Sigmoid colon (tissue), 7 donors: Measurements from ENCODE around the gene SWAP70. TPM values are rescaled to one million over a fixed set of nuclear protein-coding genes. Genes with fewer than 3 reads are reported as not detected.

Experiments
- DNase-seq: peaks from one replicate; pipeline ENCODE4 v3.0.0-alpha.2; 2019
- H3K27ac ChIP-seq, 4 donors: fragments of 200-600 bp; sonication (generic); one replicate each; pipeline ENCODE4 v1.5.1; 2016 to 2019; ENCODE audit warnings: mild to moderate bottlenecking in 1 of 4
- H3K27me3 ChIP-seq, 3 donors: fragments of 200-600 bp; sonication (generic); one replicate each; pipeline ENCODE4 v1.5.1; 2019; ENCODE audit warnings: mild to moderate bottlenecking in 1 of 3
- H3K36me3 ChIP-seq, 4 donors: fragments of 200-600 bp; sonication (generic); one replicate each; pipeline ENCODE4 v1.5.1; 2016 to 2019
- H3K4me1 ChIP-seq, 4 donors: fragments of 200-600 bp; sonication (generic); one replicate each; pipeline ENCODE4 v1.5.1; 2017 to 2019
- H3K4me3 ChIP-seq, 4 donors: fragments of 200-600 bp; sonication (generic); one replicate each; pipeline ENCODE4 v1.5.1; 2017 to 2019; ENCODE audit warnings: mild to moderate bottlenecking in 2 of 4, moderate library complexity in 1 of 4
- H3K9me3 ChIP-seq, 4 donors: fragments of 200-600 bp in 3 of 4; sonication (generic) in 3 of 4; one replicate each; pipeline versions ENCODE4 v1.5.1 to v1.6.1; 2013 to 2019
- EP300 ChIP-seq, 4 donors: sonication (generic); formaldehyde crosslinking; IDR thresholded peaks; one replicate each; pipeline ENCODE4 v1.6.1; 2017; ENCODE audit warnings: antibody characterized with exemption in 4 of 4
- POLR2A ChIP-seq, 2 donors: fragments of 450-650 bp; IDR thresholded peaks; one replicate each; pipeline ENCODE4 v1.6.1; 2016; ENCODE audit warnings: antibody characterized with exemption in 2 of 2, mild to moderate bottlenecking in 2 of 2, moderate library complexity in 2 of 2
- POLR2AphosphoS5 ChIP-seq, 4 donors: sonication (generic); formaldehyde crosslinking; IDR thresholded peaks; one replicate each; pipeline ENCODE4 v1.6.1; 2017; ENCODE audit warnings: antibody characterized with exemption in 4 of 4
- WGBS, 2 donors: extraction: QIAGEN DNeasy Blood & Tissue Kit; methylation state at CpG; one replicate each; pipeline ENCODE4 v1.1.7; 2013; 5-methylcytosine and 5-hydroxymethylcytosine counted together
- intact Hi-C: fragments of 100-400 bp; cut with DNase I; formaldehyde crosslinking; loops from one replicate; pipeline ENCODE4 v1.15.1; 2023
- polyA plus RNA-seq, 3 donors: library from polyadenylated mRNA; stranded (reverse); fragments of 200-250 nt; gene quantifications; one replicate each; pipeline ENCODE4 v1.2.3, GENCODE V29; 2013
- total RNA-seq, 4 donors: library from RNA; depleted of rRNA; stranded (reverse); fragments of >200 nt; gene quantifications; one replicate each; pipeline ENCODE4 v1.1.0, GENCODE V29; 2016
- TF ChIP-seq, protein P1 (sequence below), 4 experiments: fragments of 450-650 bp in 3 of 4; fragments of 200-600 bp in 1 of 4; IDR thresholded peaks; one replicate each; pipeline ENCODE4 v1.5.1; 2016 to 2019; ENCODE audit warnings: antibody characterized with exemption in 4 of 4, mild to moderate bottlenecking in 3 of 4, moderate library complexity in 2 of 4
- donor health status: healthy with polysubstance abuse.
- donor health status: Bipolar disorder and iron deficiency.
- donor health status: healthy.

The SWAP70 gene
- total and polyA plus RNA-seq, 7 donors = 9.5 to 30.3 (median 22.1) TPM

DNA sequence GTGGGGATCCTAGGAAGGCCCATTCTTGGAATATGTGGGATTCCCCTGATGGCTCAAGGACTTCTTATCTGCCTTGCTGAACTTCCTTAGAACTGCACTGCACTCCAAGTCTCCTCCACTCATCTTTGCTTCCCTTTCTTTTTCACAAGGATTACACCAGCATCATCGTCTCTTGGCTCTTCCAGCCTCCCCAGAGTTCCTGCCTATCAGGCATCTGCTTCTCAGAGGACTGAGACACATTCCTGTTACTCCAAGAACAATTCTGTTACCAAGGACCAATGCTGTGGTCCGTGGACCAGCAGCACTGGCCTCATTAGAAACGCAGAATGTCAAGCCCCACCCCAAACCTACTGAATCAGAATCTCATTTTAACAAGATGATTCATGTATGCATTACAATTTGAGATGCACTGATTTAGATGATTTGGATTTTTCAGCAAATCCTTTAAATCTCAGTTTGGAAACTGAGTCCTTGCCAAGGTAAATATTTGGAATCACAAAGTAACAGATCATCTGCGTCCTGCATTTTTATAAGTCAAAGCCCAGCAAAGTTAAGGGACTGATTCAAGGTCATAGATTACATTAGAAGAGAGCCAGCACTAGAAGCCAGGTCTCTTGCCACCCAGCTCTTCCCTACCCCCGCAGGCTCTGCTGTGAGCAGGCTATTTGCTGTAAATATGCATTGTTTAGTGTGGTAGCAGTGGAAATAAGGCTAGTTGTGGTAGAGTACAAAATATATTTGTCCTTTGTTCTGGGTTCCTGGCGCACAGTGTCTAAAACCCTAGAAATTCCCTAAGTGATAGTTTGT, 110.9 kb downstream of the SWAP70 start:
- no peaks in the 10 kb centered on the region for H3K9me3 ChIP-seq
- intact Hi-C loops = no loop called here
- TF ChIP-seq POLR2A (IDR thresholded peaks at IDR 0.05) (no peak), EP300 (IDR thresholded peaks at IDR 0.05) (no peak), POLR2AphosphoS5 (IDR thresholded peaks at IDR 0.05) (no peak)
- TF ChIP-seq, protein P1, sequence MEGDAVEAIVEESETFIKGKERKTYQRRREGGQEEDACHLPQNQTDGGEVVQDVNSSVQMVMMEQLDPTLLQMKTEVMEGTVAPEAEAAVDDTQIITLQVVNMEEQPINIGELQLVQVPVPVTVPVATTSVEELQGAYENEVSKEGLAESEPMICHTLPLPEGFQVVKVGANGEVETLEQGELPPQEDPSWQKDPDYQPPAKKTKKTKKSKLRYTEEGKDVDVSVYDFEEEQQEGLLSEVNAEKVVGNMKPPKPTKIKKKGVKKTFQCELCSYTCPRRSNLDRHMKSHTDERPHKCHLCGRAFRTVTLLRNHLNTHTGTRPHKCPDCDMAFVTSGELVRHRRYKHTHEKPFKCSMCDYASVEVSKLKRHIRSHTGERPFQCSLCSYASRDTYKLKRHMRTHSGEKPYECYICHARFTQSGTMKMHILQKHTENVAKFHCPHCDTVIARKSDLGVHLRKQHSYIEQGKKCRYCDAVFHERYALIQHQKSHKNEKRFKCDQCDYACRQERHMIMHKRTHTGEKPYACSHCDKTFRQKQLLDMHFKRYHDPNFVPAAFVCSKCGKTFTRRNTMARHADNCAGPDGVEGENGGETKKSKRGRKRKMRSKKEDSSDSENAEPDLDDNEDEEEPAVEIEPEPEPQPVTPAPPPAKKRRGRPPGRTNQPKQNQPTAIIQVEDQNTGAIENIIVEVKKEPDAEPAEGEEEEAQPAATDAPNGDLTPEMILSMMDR (IDR thresholded peaks at IDR 0.05) = no peak
- peaks cover 0 to 9% (median 3%) of the 10 kb centered on the region in 4 donors for H3K36me3 ChIP-seq
- WGBS, 2 donors = 34 to 52% methylated on average over 6 of the region's 6 CpGs
- no peak overlapping the region for H3K4me3 ChIP-seq
- H3K27ac ChIP-seq = peak overlapping the region in 2 of 4 donors; percentile 26 to 29
- no peak for DNase-seq
- H3K4me1 ChIP-seq = peaks cover 0 to 13% (median 4%) of the 10 kb centered on the region in 4 donors
- H3K27me3 ChIP-seq = no peaks in the 10 kb centered on the region

DNA sequence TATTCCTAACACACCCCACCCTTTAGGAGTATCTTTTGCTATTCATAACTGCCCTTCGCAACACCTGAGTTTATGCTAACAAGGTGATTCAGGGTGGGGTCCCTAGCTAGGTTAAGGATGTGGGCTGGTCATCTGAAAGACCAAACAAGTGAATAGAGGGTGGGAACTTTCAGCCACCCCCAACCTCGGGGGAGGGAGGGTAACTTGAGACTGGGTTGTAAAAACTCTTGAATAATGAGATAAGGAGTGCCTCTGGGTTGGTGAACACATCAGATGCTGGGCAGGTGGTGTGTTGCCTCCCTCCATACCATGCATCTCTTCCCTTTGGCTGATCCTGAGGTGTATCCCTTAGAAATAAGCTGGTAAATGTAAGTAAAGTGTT, 111.5 kb downstream of the SWAP70 start:
- intact Hi-C loops = no loop called here
- TF ChIP-seq EP300 (IDR thresholded peaks at IDR 0.05) (no peak), POLR2A (IDR thresholded peaks at IDR 0.05) (no peak), POLR2AphosphoS5 (IDR thresholded peaks at IDR 0.05) (no peak)
- TF ChIP-seq, protein P1 (IDR thresholded peaks at IDR 0.05) = no peak
- H3K27me3 ChIP-seq = no peaks in the 10 kb centered on the region
- H3K36me3 ChIP-seq = peaks cover 0 to 15% (median 8%) of the 10 kb centered on the region in 4 donors
- no peak overlapping the region for H3K4me3 ChIP-seq
- peak overlapping the region in 2 of 4 donors; percentile 26 to 29 for H3K27ac ChIP-seq
- no peak for DNase-seq
- H3K4me1 ChIP-seq = peaks cover 0 to 13% (median 4%) of the 10 kb centered on the region in 4 donors
- H3K9me3 ChIP-seq = no peaks in the 10 kb centered on the region
- WGBS, 2 donors = 3 to 55% methylated on average over 2 of the region's 2 CpGs

DNA sequence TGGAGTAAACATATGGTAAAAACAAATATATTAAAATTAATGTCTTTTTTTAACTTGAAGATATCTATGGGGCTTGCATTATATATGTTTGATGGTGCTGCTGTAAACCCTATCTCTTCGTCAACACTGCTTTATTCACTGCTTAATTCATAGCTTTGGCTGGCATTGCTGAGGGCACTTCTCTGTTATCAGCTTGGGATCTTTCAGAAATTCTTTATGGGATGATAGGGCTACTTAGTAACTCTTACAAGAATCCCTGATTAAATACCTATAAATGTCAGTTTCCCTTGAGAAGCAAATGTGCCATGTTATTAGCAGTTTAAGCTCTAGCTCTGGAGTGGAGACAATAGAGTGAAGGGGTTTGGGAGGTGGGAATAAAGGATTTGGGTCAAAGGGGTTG, 112.3 kb downstream of the SWAP70 start:
- TF ChIP-seq POLR2A (IDR thresholded peaks at IDR 0.05) (no peak), POLR2AphosphoS5 (IDR thresholded peaks at IDR 0.05) (no peak), EP300 (IDR thresholded peaks at IDR 0.05) (no peak)
- TF ChIP-seq, protein P1 (IDR thresholded peaks at IDR 0.05) = no peak
- intact Hi-C loops = no loop called here
- Histone ChIP-seq H3K4me3 (no peak overlapping the region), H3K4me1 (peaks cover 0 to 13% (median 4%) of the 10 kb centered on the region in 4 donors), H3K36me3 (peaks cover 0 to 23% (median 15%) of the 10 kb centered on the region in 4 donors), H3K27me3 (no peaks in the 10 kb centered on the region), H3K27ac (no peak overlapping the region), H3K9me3 (no peaks in the 10 kb centered on the region)
- 98% methylated on average over 1 of the region's 1 CpG for WGBS, 2 donors
- DNase-seq = no peak

DNA sequence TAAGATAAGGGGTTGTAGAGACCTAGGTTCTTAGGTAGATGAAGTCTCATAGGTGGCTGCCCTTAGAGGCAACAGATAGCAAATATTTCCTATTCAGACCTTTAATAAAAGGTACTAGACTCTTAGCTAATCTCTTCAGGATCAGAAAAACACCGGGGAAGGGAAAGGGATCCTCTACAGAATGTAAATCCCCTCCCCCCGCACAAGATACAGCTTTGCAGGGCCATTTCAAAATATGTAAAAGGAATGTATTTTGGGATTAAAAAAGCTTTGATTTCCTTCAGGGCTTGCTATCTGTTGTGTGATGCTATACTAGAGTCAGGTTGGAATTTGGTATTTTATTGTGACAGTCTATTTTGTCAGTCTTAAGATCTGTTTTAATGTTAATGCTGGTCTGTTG, 113.2 kb downstream of the SWAP70 start:
- Histone ChIP-seq H3K27me3 (no peaks in the 10 kb centered on the region), H3K27ac (no peak overlapping the region), H3K4me1 (peaks cover 0 to 13% (median 4%) of the 10 kb centered on the region in 4 donors), H3K36me3 (peaks cover 0 to 31% (median 16%) of the 10 kb centered on the region in 4 donors), H3K4me3 (no peak overlapping the region), H3K9me3 (no peaks in the 10 kb centered on the region)
- TF ChIP-seq, protein P1 (IDR thresholded peaks at IDR 0.05) = no peak
- TF ChIP-seq POLR2AphosphoS5 (IDR thresholded peaks at IDR 0.05) (no peak), EP300 (IDR thresholded peaks at IDR 0.05) (no peak), POLR2A (IDR thresholded peaks at IDR 0.05) (no peak)
- WGBS, 2 donors = 84 to 90% methylated on average over 2 of the region's 2 CpGs
- intact Hi-C loops = no loop called here
- no peak for DNase-seq
